NCI-H187 (cell line): ENCODE measurements around the gene MSI2.

Experiments used
- DNase-seq, 2 experiments: peaks; one replicate each; lab custom pipeline; 2025; lab: John Stamatoyannopoulos, UW

MSI2 gene

GRCh38 chr17:57638284-57638683 lies 382.0 kb downstream of the MSI2 start:
- no peak for DNase-seq

- no peak for DNase-seq
These were observed 383.1 kb downstream of the MSI2 start for GRCh38 chr17:57639381-57639780.

GRCh38 chr17:57640079-57640478 lies 383.8 kb downstream of the MSI2 start:
- no peak for DNase-seq

GRCh38 chr17:57641761-57642160 lies 385.4 kb downstream of the MSI2 start:
- no peak for DNase-seq

GRCh38 chr17:57643062-57643461 lies 386.7 kb downstream of the MSI2 start:
- DNase-seq: no peak

GRCh38 chr17:57644326-57644725 lies 388.0 kb downstream of the MSI2 start:
- no peak for DNase-seq

- no peak for DNase-seq
These were observed 389.8 kb downstream of the MSI2 start for GRCh38 chr17:57645950-57646665.

GRCh38 chr17:57648720-57649119 lies 392.4 kb downstream of the MSI2 start:
- no peak for DNase-seq

- DNase-seq: no peak
These were observed 392.9 kb downstream of the MSI2 start for GRCh38 chr17:57649191-57649590.

GRCh38 chr17:57649731-57650484 lies 393.6 kb downstream of the MSI2 start:
- no peak for DNase-seq

- DNase-seq: no peak
These were observed 394.2 kb downstream of the MSI2 start for GRCh38 chr17:57650548-57650947.

- no peak for DNase-seq
These were observed 395.1 kb downstream of the MSI2 start for GRCh38 chr17:57651451-57651850.

GRCh38 chr17:57651996-57652395 lies 395.7 kb downstream of the MSI2 start:
- DNase-seq: no peak

- DNase-seq: no peak
These were observed 396.5 kb downstream of the MSI2 start for GRCh38 chr17:57652811-57653210.

- no peak for DNase-seq
These were observed 397.0 kb downstream of the MSI2 start for GRCh38 chr17:57653279-57653678.

GRCh38 chr17:57654040-57654775 lies 397.9 kb downstream of the MSI2 start:
- no peak for DNase-seq

- DNase-seq: peak; percentile 12 to 20
These were observed 399.2 kb downstream of the MSI2 start for GRCh38 chr17:57655553-57655952.

- no peak for DNase-seq
These were observed 400.9 kb downstream of the MSI2 start for GRCh38 chr17:57657211-57657610.

- DNase-seq: peak in 1 of 2 experiments; percentile 41
These were observed 405.7 kb downstream of the MSI2 start for GRCh38 chr17:57662041-57662440.

- peak; percentile 96 to 99 for DNase-seq
These were observed 406.5 kb downstream of the MSI2 start for GRCh38 chr17:57662644-57663308.

- no peak for DNase-seq
These were observed 407.2 kb downstream of the MSI2 start for GRCh38 chr17:57663326-57664070.

GRCh38 chr17:57665128-57665527 lies 408.8 kb downstream of the MSI2 start:
- DNase-seq: no peak
